Colon (tissue), 2 donors: ENCODE results near the gene TM4SF5.

Experiments used
- FAIRE-seq: peaks from 2 replicates; lab custom pipeline; 2012; peaks lifted over from hg19 to GRCh38; lab: Jason Lieb, UNC
- donor health status: control.
- donor health status: control.

Gene TM4SF5

GRCh38 chr17:4748686-4749085, 23.0 kb upstream of the TM4SF5 start:
- FAIRE-seq: no peak

- FAIRE-seq: no peak
Observed at GRCh38 chr17:4750606-4751005, 21.1 kb upstream of the TM4SF5 start.

GRCh38 chr17:4751932-4752331, 19.8 kb upstream of the TM4SF5 start:
- no peak for FAIRE-seq

GRCh38 chr17:4753392-4753791, 18.3 kb upstream of the TM4SF5 start:
- no peak for FAIRE-seq

- FAIRE-seq: no peak
Observed at GRCh38 chr17:4759776-4760236, 11.9 kb upstream of the TM4SF5 start.

- no peak for FAIRE-seq
Observed at GRCh38 chr17:4764595-4764994, 7.1 kb upstream of the TM4SF5 start.

- no peak for FAIRE-seq
Observed at GRCh38 chr17:4766201-4766600, 5.5 kb upstream of the TM4SF5 start.

- no peak for FAIRE-seq
Observed at GRCh38 chr17:4766723-4767122, 5.0 kb upstream of the TM4SF5 start.

GRCh38 chr17:4768298-4768697, 3.4 kb upstream of the TM4SF5 start:
- no peak for FAIRE-seq

- FAIRE-seq: no peak
Observed at GRCh38 chr17:4769628-4770027, 2.1 kb upstream of the TM4SF5 start.

- no peak for FAIRE-seq
Observed at GRCh38 chr17:4772235-4772613, 538 bp downstream of the TM4SF5 start.

- no peak for FAIRE-seq
Observed at GRCh38 chr17:4777969-4778760, 6.5 kb downstream of the TM4SF5 start.

GRCh38 chr17:4780325-4780955, 8.8 kb downstream of the TM4SF5 start:
- no peak for FAIRE-seq

GRCh38 chr17:4782652-4783051, 11.0 kb downstream of the TM4SF5 start:
- FAIRE-seq: no peak

- no peak for FAIRE-seq
Observed at GRCh38 chr17:4785311-4786105, 13.8 kb downstream of the TM4SF5 start.

GRCh38 chr17:4786106-4786511, 14.4 kb downstream of the TM4SF5 start, which contains the start of gene VMO1:
Gene VMO1, minus strand, starts transcription at chr17:4786364. Its CDS starts 12 bp downstream, at chr17:4786352.
- FAIRE-seq: no peak

GRCh38 chr17:4786516-4786915, 14.8 kb downstream of the TM4SF5 start:
- FAIRE-seq: no peak

GRCh38 chr17:4788159-4788806, 16.6 kb downstream of the TM4SF5 start:
- no peak for FAIRE-seq

GRCh38 chr17:4788807-4789700, 17.4 kb downstream of the TM4SF5 start, which contains the start of gene GLTPD2:
Gene GLTPD2, plus strand, starts transcription at chr17:4788964. Its CDS starts 48 bp downstream, at chr17:4789012.
- no peak for FAIRE-seq

- FAIRE-seq: no peak
Observed at GRCh38 chr17:4789701-4789950, 17.9 kb downstream of the TM4SF5 start.

GRCh38 chr17:4789951-4790704, 18.4 kb downstream of the TM4SF5 start:
- no peak for FAIRE-seq
